ENCODE data around the gene ARHGDIB. TPM values are rescaled to one million over a fixed set of nuclear protein-coding genes. Genes with fewer than 3 reads are reported as not detected.

The ARHGDIB gene
- total and polyA plus RNA-seq, 2 of the 13 experiments (the other 11 are each of a cell fraction or from before 2014, with no cell fraction given), result 0.11 to 0.87 TPM

DNA sequence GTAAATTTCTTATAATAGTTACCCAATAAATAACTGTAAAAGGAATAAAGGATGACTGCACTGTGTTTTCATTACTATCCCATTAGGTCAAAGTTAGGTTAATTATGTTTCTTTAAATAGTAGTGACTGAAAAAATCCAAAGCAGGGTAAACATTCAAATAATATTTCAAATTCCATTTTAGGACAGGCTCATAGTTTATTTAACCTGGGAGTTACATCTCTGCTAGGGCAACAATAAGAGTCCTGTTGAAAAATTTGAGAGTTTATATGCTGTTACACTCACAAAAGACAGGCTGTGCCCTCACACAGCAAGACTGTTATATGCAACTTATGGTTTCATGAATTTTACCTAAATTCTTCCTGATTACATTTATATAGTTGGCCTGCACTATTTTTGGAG lies 31.1 kb downstream of the ARHGDIB start:
- Histone ChIP-seq H3K4me3 (replicated peaks in 1 of 3; ENCODE audit: insufficient read depth in 1 of 3, low read depth in 2 of 3, low read length in 3 of 3) (no peak overlapping the region), H3K9me3 (ENCODE audit: low read length) (no peaks in the 10 kb centered on the region), H3K27ac (ENCODE audit: extremely low read length, insufficient read depth, low read length) (no peak overlapping the region), H3K79me2 (ENCODE audit: insufficient read depth, low read length) (no peaks in the 10 kb centered on the region), H3K36me3 (replicated peaks in 1 of 2; ENCODE audit: control insufficient read depth in 1 of 2, insufficient read depth in 2 of 2, low read length in 2 of 2) (no peaks in the 10 kb centered on the region), H2AFZ (ENCODE audit: low read length) (no peak overlapping the region), H3K4me2 (ENCODE audit: low read depth, low read length) (no peak overlapping the region), H3K27me3 (ENCODE audit: control insufficient read depth in 1 of 2, insufficient read depth in 2 of 2, low read length in 2 of 2) (no peaks in the 10 kb centered on the region), H3K4me1 (ENCODE audit: insufficient read depth, low read length) (peaks cover 7% of the 10 kb centered on the region; the same call in 1 of the 2 replicates), H4K20me1 (ENCODE audit: insufficient read depth, low read length) (no peaks in the 10 kb centered on the region), H3K9ac (ENCODE audit: insufficient read depth, low read depth, low read length) (no peak overlapping the region)
- ChIA-PET CTCF (ENCODE audit: low intra/inter-chr PET ratio, low total read pairs) (no interaction called here), POLR2A (no interaction called here)
- intact Hi-C loops (cut with micrococcal nuclease; ENCODE audit: unreplicated experiment) (no loop called here), in situ Hi-C loops (cut with HindIII; ENCODE audit: extremely low pct_ligation_motif_present, low pct_unique_long_range_greater_than_20kb) (no loop called here)
- no peak for FAIRE-seq
- BruUV-seq (replicated peaks), result no TSS peak
- no peak for DNase-seq (ENCODE audit: low spot score)
- TF ChIP-seq, protein P1, sequence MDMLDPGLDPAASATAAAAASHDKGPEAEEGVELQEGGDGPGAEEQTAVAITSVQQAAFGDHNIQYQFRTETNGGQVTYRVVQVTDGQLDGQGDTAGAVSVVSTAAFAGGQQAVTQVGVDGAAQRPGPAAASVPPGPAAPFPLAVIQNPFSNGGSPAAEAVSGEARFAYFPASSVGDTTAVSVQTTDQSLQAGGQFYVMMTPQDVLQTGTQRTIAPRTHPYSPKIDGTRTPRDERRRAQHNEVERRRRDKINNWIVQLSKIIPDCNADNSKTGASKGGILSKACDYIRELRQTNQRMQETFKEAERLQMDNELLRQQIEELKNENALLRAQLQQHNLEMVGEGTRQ (IDR thresholded peaks at IDR 0.05; ENCODE audit: low read depth, low read length), result no peak
- TF ChIP-seq, protein P1 (CRISPR knock-in tag; IDR thresholded peaks at IDR 0.05; ENCODE audit: borderline replicate concordance), result no peak
- no peak for TF ChIP-seq IKZF1 (IDR thresholded peaks at IDR 0.05)
- no peak for TF ChIP-seq ZFY (CRISPR knock-in tag; IDR thresholded peaks at IDR 0.05)
- TF ChIP-seq ZNF121 (CRISPR knock-in tag; IDR thresholded peaks at IDR 0.05), result no peak
- no peak for ATAC-seq

DNA sequence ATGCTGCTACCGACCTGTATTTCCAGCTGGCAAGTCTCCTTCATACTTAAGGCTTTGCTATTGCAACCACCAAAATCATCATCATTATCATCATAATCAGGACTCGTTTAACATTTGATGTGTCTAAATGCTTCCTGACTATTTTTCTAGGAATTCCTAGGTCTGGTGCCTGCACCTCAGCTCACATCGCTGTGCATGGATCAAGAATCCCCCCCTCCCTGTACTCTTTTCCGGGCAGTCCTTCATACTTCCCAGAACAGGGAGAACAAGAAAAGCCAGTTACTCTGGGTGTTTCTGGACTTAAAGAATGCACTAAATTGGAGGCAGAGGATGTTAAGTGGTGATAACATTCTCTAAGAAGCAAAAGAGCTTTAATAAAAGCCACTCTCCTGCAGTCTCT lies 32.5 kb downstream of the ARHGDIB start:
- H3K4me1 ChIP-seq (ENCODE audit: insufficient read depth, low read length), result no peaks in the 10 kb centered on the region
- no peak overlapping the region for H3K9ac ChIP-seq (ENCODE audit: insufficient read depth, low read depth, low read length)
- TF ChIP-seq ZNF563 (CRISPR knock-in tag; IDR thresholded peaks at IDR 0.05), result no peak
- TF ChIP-seq, protein P2, sequence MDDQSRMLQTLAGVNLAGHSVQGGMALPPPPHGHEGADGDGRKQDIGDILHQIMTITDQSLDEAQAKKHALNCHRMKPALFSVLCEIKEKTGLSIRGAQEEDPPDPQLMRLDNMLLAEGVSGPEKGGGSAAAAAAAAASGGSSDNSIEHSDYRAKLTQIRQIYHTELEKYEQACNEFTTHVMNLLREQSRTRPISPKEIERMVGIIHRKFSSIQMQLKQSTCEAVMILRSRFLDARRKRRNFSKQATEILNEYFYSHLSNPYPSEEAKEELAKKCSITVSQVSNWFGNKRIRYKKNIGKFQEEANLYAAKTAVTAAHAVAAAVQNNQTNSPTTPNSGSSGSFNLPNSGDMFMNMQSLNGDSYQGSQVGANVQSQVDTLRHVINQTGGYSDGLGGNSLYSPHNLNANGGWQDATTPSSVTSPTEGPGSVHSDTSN (CRISPR knock-in tag; IDR thresholded peaks at IDR 0.05; ENCODE audit: borderline replicate concordance), result no peak
- TF ChIP-seq TEAD2 (CRISPR knock-in tag; IDR thresholded peaks at IDR 0.05), result no peak
- no peak for TF ChIP-seq RBM22 (optimal IDR thresholded peaks at IDR 0.05; ENCODE audit: low read length)
- TF ChIP-seq MED13 (CRISPR knock-in tag; IDR thresholded peaks at IDR 0.05), result no peak
- no peak for TF ChIP-seq ZNF761 (CRISPR knock-in tag; conservative IDR thresholded peaks at IDR 0.05)
- no peak for TF ChIP-seq KDM5A (IDR thresholded peaks at IDR 0.05; ENCODE audit: borderline replicate concordance, low read length)
- TF ChIP-seq RFX5 (IDR thresholded peaks at IDR 0.05; ENCODE audit: low read depth, low read length), result no peak
- TF ChIP-seq, protein P3, sequence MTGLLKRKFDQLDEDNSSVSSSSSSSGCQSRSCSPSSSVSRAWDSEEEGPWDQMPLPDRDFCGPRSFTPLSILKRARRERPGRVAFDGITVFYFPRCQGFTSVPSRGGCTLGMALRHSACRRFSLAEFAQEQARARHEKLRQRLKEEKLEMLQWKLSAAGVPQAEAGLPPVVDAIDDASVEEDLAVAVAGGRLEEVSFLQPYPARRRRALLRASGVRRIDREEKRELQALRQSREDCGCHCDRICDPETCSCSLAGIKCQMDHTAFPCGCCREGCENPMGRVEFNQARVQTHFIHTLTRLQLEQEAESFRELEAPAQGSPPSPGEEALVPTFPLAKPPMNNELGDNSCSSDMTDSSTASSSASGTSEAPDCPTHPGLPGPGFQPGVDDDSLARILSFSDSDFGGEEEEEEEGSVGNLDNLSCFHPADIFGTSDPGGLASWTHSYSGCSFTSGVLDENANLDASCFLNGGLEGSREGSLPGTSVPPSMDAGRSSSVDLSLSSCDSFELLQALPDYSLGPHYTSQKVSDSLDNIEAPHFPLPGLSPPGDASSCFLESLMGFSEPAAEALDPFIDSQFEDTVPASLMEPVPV (CRISPR knock-in tag; IDR thresholded peaks at IDR 0.05), result no peak
- TF ChIP-seq PAF1 (CRISPR knock-in tag; IDR thresholded peaks at IDR 0.05), result no peak
- TF ChIP-seq ZNF264 (CRISPR knock-in tag; IDR thresholded peaks at IDR 0.05), result no peak
- H4K20me1 ChIP-seq (ENCODE audit: insufficient read depth, low read length), result no peaks in the 10 kb centered on the region
- no peak overlapping the region for H2AFZ ChIP-seq (ENCODE audit: low read length)
- H3K27me3 ChIP-seq (ENCODE audit: control insufficient read depth in 1 of 2, insufficient read depth in 2 of 2, low read length in 2 of 2), result no peaks in the 10 kb centered on the region
- POLR2A ChIA-PET, result no interaction called here
- no peak overlapping the region for H3K4me2 ChIP-seq (ENCODE audit: low read depth, low read length)
- DNase-seq (ENCODE audit: low spot score), result no peak
- no peaks in the 10 kb centered on the region for H3K9me3 ChIP-seq (ENCODE audit: low read length)
- in situ Hi-C loops (cut with HindIII; ENCODE audit: extremely low pct_ligation_motif_present, low pct_unique_long_range_greater_than_20kb) (no loop called here), intact Hi-C loops (cut with micrococcal nuclease; ENCODE audit: unreplicated experiment) (no loop called here)
- no peak for ATAC-seq
- H3K27ac ChIP-seq (ENCODE audit: extremely low read length, insufficient read depth, low read length), result no peak overlapping the region
- H3K79me2 ChIP-seq (ENCODE audit: insufficient read depth, low read length), result no peaks in the 10 kb centered on the region
- BruUV-seq (replicated peaks), result no TSS peak
- no peak for FAIRE-seq
- 70% methylated on average over 4 of the region's 4 CpGs for WGBS (ENCODE audit: low lambda C conversion rate)
- CTCF ChIA-PET (ENCODE audit: low intra/inter-chr PET ratio, low total read pairs), result no interaction called here
- no peaks in the 10 kb centered on the region for H3K36me3 ChIP-seq (replicated peaks in 1 of 2; ENCODE audit: control insufficient read depth in 1 of 2, insufficient read depth in 2 of 2, low read length in 2 of 2)
- H3K4me3 ChIP-seq (replicated peaks in 1 of 3; ENCODE audit: insufficient read depth in 1 of 3, low read depth in 2 of 3, low read length in 3 of 3), result no peak overlapping the region

All from HepG2 (cell line).